Measurements from ENCODE around the gene ST3GAL2.
"Not testable (repeated sequence)": the region's sequence is repeated elsewhere in the genome, so short reads cannot be mapped to it uniquely, and the experiment has no call there.

ST3GAL2 gene

DNA sequence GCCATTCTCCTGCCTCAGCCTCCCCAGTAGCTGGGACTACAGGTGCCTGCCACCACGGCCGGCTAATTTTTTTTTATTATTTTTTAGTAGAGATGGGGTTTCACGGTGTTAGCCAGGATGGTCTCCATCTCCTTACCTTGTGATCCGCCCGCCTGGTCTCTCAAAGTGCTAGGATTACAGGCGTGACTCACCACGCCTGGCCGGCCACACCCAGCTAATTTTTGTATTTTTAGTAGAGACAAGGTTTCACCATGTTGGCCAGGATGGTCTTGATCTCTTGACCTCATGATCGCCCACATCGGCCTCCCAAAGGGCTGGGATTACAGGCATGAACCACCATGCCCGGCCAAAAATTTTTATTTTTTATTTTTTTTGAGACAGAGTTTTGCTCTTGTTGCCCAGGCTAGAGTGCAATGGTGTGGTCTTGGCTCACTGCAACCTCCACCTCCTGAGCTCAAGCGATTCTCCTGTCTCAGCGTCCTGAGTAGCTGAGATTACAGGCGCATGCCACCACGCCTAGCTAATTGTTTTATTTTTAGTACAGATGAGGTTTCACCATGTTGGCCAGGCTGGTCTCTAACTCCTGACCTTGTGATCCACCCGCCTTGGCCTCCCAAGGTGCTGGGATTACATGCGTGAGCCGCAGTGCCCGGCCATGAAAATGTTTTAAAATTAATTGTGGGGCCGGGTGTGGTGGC, 52.5 kb downstream of the ST3GAL2 start:
- not testable (repeated sequence) for DNase-seq (ENCODE audit: low read depth)

GRCh38 chr16:70383421-70383960, 55.4 kb downstream of the ST3GAL2 start:
- DNase-seq (ENCODE audit: low read depth), result no peak

DNA sequence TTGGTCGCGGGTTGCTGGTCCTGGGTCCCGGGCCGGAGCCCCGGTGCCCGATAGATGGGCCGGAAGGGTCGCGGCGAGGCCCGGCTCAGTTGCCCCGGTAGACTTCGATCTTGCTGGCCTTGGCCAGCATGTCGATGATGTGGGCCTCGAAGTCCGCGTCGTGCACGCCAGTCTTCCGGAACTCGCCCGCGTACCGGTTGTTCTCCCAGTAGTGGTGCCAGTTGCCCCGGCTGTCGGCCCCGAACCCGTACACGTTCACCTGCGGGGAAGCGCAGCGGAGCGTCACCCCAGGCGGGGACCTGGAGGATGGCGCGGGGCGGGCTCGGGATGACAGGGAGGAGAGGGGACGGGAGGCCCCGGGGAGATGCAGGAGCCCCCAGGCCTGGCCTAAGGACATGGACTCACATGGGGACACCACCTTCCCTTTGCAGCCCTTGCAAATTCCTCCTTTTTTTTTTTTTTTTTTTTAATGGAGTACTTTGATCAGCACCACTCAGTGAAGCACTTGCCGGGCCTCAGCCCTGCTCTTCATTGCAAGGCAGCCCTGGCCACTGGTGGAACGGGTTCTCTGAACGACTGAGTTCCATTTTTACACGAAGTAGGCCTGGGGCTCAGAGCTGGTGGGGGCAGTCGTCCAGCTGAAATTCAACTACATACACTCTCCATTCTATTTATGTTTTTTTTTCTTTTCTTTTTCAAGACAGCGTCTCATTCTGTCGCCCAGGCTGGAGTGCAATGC, 57.1 kb downstream of the ST3GAL2 start:
- no peak for DNase-seq (ENCODE audit: low read depth)

- DNase-seq (ENCODE audit: low read depth), result peak; percentile 90
These were observed 57.8 kb downstream of the ST3GAL2 start for GRCh38 chr16:70380919-70381603.

DNA sequence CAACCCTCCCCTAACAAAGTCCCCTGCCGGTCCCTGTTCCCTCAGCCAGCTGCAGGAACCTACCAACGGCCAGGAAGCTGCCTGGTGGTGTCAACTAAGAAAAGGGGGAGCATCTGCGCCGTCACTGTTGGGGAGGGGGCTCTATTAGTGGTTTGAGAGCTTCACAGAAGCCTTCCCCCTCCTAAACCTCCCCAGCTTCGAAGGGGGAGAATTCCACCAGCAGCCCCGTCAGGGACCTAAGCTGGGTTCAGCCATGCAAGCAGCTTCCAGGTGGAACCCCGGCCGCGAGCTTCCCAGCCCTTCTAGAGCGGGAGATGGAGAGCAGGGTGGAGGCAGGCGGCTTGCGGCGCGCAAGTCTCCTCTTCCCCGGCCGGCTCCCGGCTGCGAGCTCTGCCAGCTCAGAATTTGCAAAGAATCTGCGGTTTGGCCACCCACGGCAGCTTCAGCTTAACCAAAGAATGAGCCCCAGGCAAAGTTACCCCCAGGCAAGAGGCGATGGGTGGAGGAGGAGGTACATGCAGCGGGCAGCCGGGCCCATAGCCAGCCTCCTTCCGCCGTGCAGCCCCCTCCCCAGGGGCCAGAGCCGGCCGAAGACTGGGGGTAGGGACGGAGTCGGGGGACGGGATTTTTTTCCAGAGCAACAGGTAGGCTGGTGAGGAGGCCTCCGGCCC, 58.5 kb downstream of the ST3GAL2 start:
- peak; percentile 61 for DNase-seq (ENCODE audit: low read depth)

GRCh38 chr16:70378869-70379493, 59.9 kb downstream of the ST3GAL2 start:
- DNase-seq (ENCODE audit: low read depth), result no peak

DNA sequence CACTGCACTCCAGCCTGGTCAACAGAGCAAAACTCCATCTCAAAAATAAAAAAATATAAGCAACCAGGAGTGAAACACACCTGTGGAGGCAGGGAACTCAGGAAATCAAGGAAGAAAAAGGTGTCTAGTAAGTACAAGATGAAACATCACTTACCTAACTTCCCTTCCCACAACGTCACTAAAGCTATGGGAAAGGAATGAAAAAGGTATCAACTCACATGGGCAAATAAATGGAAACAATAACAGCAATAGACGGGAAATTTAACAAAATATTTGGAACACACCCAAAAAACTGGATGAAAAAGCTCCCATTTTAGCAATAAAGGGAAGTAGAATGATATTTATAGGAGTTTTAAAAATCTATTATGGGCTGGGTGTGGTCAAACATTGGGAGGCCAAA, 61.1 kb downstream of the ST3GAL2 start:
- DNase-seq (ENCODE audit: low read depth), result no peak

GRCh38 chr16:70375636-70376611, 63.0 kb downstream of the ST3GAL2 start:
- no peak for DNase-seq (ENCODE audit: low read depth)

DNA sequence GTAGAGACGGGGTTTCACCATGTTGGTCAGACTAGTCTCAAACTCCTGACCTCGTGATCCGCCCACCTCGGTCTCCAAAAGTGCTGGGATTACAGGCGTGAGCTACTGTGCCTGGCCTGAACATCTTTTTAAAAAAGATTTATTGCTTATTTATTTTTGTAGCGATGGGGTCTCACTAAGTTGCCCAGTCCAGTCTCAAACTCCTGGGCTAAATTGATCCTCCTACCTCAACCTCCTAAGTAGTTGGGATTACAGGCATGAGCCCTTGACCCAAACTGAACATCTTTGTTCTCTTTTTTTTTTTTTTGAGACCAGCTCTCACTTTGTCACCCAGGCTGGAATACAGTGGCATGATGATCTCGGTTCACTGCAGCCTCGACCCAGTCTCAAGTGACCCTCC, 64.7 kb downstream of the ST3GAL2 start:
- DNase-seq (ENCODE audit: low read depth), result no peak

GRCh38 chr16:70372921-70373728, 65.8 kb downstream of the ST3GAL2 start:
- no peak for DNase-seq (ENCODE audit: low read depth)

DNA sequence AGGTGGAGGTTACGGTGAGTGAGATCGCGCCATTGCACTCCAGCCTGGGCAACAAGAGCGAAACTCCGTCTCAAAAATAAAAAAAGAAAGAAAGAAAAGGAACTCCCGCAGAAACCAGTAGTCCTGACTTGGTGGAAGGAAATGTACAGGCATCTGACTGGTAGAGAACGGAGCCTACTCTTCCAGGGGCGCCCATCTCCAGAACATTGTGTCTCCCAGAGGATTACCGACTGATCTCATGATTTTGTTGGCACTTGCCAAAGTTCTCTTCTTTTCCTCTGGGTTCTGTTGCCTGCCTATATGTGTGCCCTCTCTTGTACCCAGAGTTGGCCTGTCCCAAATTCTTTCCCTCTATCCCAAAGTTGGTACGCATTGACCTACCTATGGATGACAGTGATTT, 68.0 kb downstream of the ST3GAL2 start:
- DNase-seq (ENCODE audit: low read depth), result no peak

GRCh38 chr16:70370145-70370544, 68.8 kb downstream of the ST3GAL2 start:
- not testable (repeated sequence) for DNase-seq (ENCODE audit: low read depth)

DNA sequence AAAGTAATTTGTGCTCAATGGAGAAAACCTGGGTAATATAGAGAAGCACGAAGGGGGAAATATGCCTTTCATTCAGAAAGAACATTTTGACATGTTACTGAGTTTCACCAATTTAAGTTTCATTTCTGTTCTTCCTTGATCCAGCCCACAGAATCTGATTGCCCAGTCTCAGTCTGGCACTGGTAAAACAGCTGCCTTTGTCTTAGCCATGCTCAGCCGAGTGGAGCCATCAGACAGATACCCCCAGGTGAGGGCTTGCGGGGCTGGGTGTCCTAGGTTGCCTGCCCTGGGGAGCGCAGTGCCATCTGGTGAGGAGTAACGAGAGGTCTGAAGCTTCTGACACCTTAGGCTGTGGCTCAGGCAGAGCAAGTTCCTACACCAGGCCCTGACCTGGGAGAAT, 74.5 kb downstream of the ST3GAL2 start:
- DNase-seq (ENCODE audit: low read depth), result no peak

- DNase-seq (ENCODE audit: low read depth), result no peak
These were observed 79.3 kb downstream of the ST3GAL2 start for GRCh38 chr16:70359552-70359951.

GRCh38 chr16:70349783-70350182, 89.1 kb downstream of the ST3GAL2 start:
- DNase-seq (ENCODE audit: low read depth), result no peak

GRCh38 chr16:70348991-70349390, 89.9 kb downstream of the ST3GAL2 start:
- DNase-seq (ENCODE audit: low read depth), result no peak

GRCh38 chr16:70345840-70346239, 93.1 kb downstream of the ST3GAL2 start:
- DNase-seq (ENCODE audit: low read depth), result no peak

DNA sequence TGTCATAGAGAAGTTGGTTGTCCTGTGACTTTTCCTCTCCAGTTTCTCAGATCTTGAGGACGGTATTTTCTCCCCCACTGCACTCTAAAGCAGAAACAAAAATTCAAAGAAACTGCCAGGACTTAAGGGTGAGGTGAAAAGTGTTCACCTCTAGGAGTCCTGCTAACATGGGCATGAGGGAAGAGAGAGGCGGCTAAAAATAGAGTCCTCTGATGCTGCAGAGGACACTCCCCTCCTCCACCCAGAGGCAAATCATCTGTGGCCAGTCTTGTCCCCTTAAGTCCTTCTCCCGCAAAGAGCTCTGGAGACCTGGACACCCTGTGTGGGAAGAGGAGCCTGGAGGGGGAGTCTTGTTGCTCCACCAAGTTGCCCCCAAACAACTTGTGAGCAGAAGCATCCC, 96.9 kb downstream of the ST3GAL2 start:
- DNase-seq (ENCODE audit: low read depth), result no peak

DNA sequence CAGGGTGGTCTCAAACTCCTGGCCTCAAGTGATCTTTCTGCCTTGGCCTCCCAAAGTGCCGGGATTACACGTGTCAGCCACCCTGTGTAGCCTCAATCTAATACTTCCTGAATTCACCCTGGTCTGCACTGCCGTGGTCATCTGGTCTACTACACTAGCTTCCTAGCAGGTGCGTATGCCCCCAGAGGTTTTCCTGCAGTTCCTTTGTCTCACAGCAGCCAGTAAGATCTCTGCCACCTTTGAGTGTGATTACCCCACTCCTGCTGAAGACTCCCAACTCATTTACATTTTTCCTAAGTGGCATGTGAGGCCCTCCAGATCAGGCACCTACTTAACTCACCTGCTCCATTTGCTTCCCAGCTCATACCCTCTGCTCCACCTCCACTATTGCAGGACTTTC, 97.3 kb downstream of the ST3GAL2 start:
- DNase-seq (ENCODE audit: low read depth), result no peak

DNA sequence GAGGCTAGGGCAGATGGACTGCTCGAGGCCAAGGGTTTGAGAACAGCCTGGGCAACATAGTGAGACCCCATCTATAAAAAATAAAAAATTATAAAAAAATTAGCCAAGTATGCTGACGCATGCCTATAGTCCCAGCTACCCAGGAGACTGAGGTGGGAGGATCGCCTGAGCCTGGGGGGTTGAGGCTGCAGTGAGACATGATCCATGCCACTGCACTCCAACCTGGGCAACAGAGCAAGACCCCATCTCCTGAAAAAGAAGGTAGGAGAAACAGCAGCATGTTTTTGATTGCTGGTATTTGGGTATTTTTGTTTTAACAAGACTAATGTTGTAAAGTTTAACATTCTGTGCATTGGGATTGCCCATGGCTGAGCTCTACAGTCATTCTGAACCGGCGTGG, 101.1 kb downstream of the ST3GAL2 start:
- no peak for DNase-seq (ENCODE audit: low read depth)
